Cardiac muscle cell (in vitro differentiated cells and primary cell): ENCODE results near the gene C15orf39. TPM values are rescaled to one million over a fixed set of nuclear protein-coding genes. Genes with fewer than 3 reads are reported as not detected.

Experiments used
- DNase-seq, 2 donors: peaks; one replicate each; pipeline versions ENCODE4 v3.0.0 to v3.0.0-alpha.2; 2010 to 2017; ENCODE audit warnings: low read depth in 1 of 2, low spot score in 1 of 2
- H3K27ac ChIP-seq: fragments of 200-600 bp; sonication (generic); 2 replicates; pipeline ENCODE4 v1.5.1; 2016
- H3K27me3 ChIP-seq: fragments of 200-600 bp; sonication (generic); 2 replicates; pipeline ENCODE4 v1.6.0; 2016; ENCODE audit warnings: control low read depth
- H3K36me3 ChIP-seq: fragments of 200-600 bp; sonication (generic); 2 replicates; pipeline ENCODE4 v1.5.1; 2016; ENCODE audit warnings: control low read depth
- H3K4me1 ChIP-seq: fragments of 200-600 bp; sonication (generic); 2 replicates; pipeline ENCODE4 v1.8.1; 2017; ENCODE audit warnings: low read depth, mild to moderate bottlenecking, mixed run types
- H3K4me3 ChIP-seq: fragments of 200-600 bp; sonication (generic); 2 replicates; pipeline ENCODE4 v1.5.1; 2016; ENCODE audit warnings: mild to moderate bottlenecking
- H3K9me3 ChIP-seq: fragments of 200-600 bp; sonication (generic); 2 replicates; pipeline ENCODE4 v1.5.1; 2017; ENCODE audit warnings: low read depth, mild to moderate bottlenecking, control low read depth
- CTCF ChIP-seq: IDR thresholded peaks from 2 replicates; pipeline ENCODE4 v1.5.1; 2012; ENCODE audit warnings: low read depth, mild to moderate bottlenecking, low read length
- polyA plus RNA-seq: library from polyadenylated mRNA; unstranded; fragments of >200 nt; fragmentation: Nextera tagmentation; extraction: Ambion mirVana; gene quantifications from 2 replicates; pipeline ENCODE4 v1.2.1, GENCODE V29; 2016
- total RNA-seq: library from RNA; depleted of rRNA; stranded (reverse); fragments of >200 nt; gene quantifications from 2 replicates; pipeline ENCODE4 v1.2.3, GENCODE V29; 2016

The C15orf39 gene
- total and polyA plus RNA-seq, 2 experiments from 2014 or later = 8.6 to 35.1 TPM

DNA sequence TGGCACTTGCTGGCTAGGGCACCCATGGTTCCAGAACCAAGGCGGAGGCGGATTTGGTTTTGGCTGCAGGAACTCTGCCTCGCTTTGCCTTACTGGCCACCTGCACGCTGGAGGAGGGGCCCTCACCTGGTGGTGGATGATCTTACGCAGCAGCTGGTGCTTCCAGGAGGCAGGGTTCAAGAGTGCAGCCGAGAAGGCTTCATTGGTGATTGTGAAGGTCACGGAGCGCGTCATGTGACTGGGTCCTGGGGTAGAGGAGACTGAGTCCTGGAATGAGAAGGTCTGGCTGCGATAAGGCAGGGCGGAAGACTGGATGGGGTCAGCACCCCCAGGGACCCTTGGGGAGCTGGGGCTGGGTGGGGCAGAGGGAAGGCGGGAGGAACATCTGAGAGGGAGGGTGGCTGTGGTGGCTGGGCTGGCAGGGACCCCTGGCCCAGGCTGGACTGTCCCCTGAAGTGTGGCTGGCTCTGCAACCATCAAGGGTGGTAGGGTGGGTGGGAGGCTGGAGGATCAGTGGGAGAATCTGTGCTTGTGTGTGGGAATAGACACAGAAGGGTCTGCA is 30.7 kb downstream of the C15orf39 start:
- H3K27ac ChIP-seq = no peak overlapping the region
- no peak for DNase-seq
- no peak for TF ChIP-seq CTCF
- H3K27me3 ChIP-seq = no peaks in the 10 kb centered on the region
- H3K4me1 ChIP-seq = peaks cover 6% of the 10 kb centered on the region
- H3K36me3 ChIP-seq = no peaks in the 10 kb centered on the region
- no peak overlapping the region for H3K4me3 ChIP-seq
- no peaks in the 10 kb centered on the region for H3K9me3 ChIP-seq

DNA sequence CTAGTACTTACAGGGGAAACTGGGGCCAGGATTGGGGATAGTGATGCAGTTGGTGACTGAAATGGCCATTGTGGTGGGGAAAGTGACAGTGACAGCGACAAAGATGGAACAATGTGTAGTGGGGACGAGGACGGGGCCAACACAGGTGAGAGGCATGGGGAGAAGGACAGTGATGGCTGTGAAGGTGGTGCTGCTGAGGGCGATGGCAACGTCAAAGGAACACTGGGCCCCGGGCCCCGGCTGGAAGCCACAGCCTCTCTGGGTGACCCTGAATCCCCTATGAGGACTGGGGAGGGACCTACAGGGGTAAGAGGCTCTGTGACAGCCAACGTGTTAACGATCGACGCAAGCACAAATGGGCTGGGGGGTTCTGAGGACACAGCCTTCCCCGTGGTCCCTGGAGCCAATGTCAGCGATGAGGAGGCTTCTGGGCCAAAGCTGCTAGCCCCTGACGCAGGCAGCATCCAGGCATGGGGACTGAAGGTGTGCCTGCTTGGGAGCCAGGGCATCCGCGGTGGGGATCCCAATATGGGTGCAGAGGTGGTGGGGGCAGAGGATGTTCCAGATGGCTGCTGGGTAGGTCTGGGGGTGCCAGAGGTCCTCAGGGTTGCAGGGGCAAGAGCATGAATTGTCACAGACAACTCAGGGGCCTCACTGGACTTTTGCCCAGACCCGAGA is 31.3 kb downstream of the C15orf39 start:
- TF ChIP-seq CTCF = no peak
- Histone ChIP-seq H3K27me3 (no peaks in the 10 kb centered on the region), H3K36me3 (no peaks in the 10 kb centered on the region), H3K9me3 (no peaks in the 10 kb centered on the region), H3K4me3 (no peak overlapping the region), H3K27ac (no peak overlapping the region), H3K4me1 (peaks cover under 1% of the 10 kb centered on the region)
- no peak for DNase-seq

DNA sequence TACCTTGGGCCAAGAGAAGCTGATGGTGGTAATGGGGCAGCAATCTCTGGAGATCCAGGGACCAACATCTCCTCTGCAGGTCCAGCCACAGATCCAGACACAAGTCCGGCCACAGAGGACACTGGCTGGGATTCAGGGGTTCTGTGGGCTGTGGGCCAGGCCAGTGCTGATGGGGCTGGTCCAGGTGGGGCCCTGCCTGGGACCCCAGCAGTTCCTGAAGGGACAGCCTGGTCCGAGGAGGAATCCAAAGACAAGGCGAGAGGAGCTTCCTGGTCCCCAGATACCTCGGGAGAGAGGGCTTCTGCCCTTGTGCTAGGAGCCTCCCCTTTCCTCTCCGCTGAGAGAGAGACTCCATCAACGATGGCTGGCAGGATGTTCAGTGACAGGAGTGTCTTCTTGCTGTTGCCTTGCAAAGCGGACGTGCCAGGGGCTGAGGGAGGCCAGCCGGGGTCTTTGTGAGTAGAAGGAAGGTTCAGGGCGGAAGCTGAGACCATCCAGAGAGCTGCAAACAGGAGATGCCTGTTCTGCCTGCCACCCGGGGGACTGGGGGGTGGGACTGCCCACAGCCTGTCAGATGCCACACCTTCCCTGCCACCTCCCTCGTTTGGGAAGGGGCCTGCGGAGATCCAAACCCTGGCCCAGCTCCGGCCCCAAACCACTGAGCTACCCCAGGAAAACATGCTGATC is 32.0 kb downstream of the C15orf39 start:
- Histone ChIP-seq H3K27ac (no peak overlapping the region), H3K36me3 (no peaks in the 10 kb centered on the region), H3K4me1 (no peaks in the 10 kb centered on the region), H3K27me3 (no peaks in the 10 kb centered on the region), H3K4me3 (no peak overlapping the region), H3K9me3 (no peaks in the 10 kb centered on the region)
- TF ChIP-seq CTCF = no peak
- DNase-seq = no peak

- DNase-seq = no peak
- Histone ChIP-seq H3K36me3 (no peaks in the 10 kb centered on the region), H3K27me3 (no peaks in the 10 kb centered on the region), H3K4me1 (no peaks in the 10 kb centered on the region), H3K27ac (no peak overlapping the region), H3K9me3 (no peaks in the 10 kb centered on the region), H3K4me3 (no peak overlapping the region)
- no peak for TF ChIP-seq CTCF
These were observed 32.6 kb downstream of the C15orf39 start for GRCh38 chr15:75234191-75234810.

- Histone ChIP-seq H3K4me1 (no peaks in the 10 kb centered on the region), H3K9me3 (no peaks in the 10 kb centered on the region), H3K27me3 (no peaks in the 10 kb centered on the region), H3K4me3 (no peak overlapping the region), H3K36me3 (no peaks in the 10 kb centered on the region), H3K27ac (no peak overlapping the region)
- no peak for TF ChIP-seq CTCF
- DNase-seq = no peak
These were observed 33.5 kb downstream of the C15orf39 start for GRCh38 chr15:75235051-75235673.
